Loucy (cell line): ENCODE results near the gene ATP5PF.

Source experiments
- CTCF ChIP-seq: fragments of 200-600 bp; sonication (generic); conservative IDR thresholded peaks from 2 replicates; pipeline ENCODE4 v1.5.1; 2014; ENCODE audit warnings: mild to moderate bottlenecking, antibody characterized with exemption, low read length
- EZH2phosphoT487 ChIP-seq: fragments of 200-600 bp; IDR thresholded peaks from 2 replicates; pipeline ENCODE4 v1.6.1; 2018; ENCODE audit warnings: antibody characterized with exemption, mild to moderate bottlenecking, moderate library complexity, borderline replicate concordance

DNA sequence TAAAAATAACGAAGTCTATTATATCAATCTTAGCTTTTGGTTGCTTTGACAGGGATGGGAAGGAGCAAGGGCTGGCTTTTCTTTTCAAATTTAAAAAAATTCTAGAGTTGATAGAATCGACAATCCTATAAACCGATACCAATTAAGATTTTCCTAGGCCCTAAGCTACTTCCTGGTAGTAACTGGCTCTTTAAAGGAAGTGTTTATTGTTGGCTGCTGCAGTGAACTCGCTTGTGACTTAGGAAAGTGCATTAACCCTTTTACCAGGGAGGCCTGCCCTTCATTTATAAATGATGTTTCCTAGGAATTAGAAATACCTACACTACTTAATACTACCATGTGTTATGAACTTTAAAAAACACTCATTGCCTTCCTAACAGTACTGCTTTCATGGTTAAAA lies 33.2 kb downstream of the ATP5PF start:
- TF ChIP-seq CTCF, result no peak
- no peak for TF ChIP-seq EZH2phosphoT487
